ENCODE results near the gene CCNE1. TPM values are rescaled to one million over a fixed set of nuclear protein-coding genes. Genes with fewer than 3 reads are reported as not detected.
"Not testable (repeated sequence)": the region's sequence is repeated elsewhere in the genome, so short reads cannot be mapped to it uniquely, and the experiment has no call there.

Gene CCNE1
- total RNA-seq, 1 experiment from 2014 or later, result 3.0 TPM

DNA sequence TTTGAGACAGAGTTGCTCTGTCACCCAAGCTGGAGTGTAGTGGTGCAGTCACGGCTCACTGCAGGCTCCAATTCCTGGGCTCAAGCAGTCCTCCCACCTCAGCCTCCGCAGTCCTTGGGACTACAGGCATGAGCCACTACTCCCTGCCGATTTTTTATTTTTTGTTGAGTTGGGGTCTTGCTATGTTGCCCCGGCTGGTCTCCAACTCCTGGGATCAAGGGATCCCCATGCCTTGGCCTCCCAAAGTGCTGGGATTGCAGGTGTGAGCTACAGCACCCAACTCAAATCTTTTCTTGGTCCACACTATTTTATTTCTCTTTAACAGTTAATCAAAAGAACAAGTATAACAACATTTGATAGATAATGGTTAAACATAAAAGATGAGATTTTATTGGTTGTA is 7.5 kb downstream of the CCNE1 start:
- intact Hi-C loops (cut with micrococcal nuclease), result no loop called here
- CTCF ChIA-PET, result interaction anchor here (0.7 to 2.1 kb wide), 2 partner anchors 52 to 71 kb away, joined by 3 to 5 read pairs; no protein-coding TSS in a partner anchor

DNA sequence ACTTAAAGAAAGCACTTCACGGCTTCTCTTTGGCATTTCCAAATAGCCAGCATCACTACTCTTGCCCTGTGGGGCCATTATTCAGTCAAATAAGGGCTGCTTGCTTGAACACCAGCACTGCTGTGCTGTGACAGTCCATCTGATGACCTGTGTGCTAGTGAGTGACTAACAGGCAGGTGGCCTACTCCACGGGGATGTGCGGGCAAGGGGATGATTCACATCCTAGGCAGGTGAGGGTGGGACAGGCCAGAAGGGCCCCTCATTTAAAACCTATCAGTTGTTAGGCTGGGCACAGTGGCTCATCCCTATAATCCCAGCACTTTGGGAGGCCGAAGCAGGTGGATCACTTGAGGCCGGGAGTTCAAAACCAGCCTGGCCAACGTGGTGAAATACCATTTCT is 8.2 kb downstream of the CCNE1 start:
- CTCF ChIA-PET, result interaction anchor here (2.1 kb wide), 1 partner anchor 51 kb away, joined by 5 read pairs; no protein-coding TSS in a partner anchor
- no peaks in the 10 kb centered on the region for H3K27me3 Mint-ChIP-seq (ENCODE audit: insufficient read depth, unreplicated experiment)
- no peak for DNase-seq (ENCODE audit: unreplicated experiment)
- peaks cover 34% of the 10 kb centered on the region for H3K36me3 Mint-ChIP-seq (ENCODE audit: insufficient read depth, unreplicated experiment)
- intact Hi-C loops (cut with micrococcal nuclease), result no loop called here
- TF ChIP-seq, protein P1, sequence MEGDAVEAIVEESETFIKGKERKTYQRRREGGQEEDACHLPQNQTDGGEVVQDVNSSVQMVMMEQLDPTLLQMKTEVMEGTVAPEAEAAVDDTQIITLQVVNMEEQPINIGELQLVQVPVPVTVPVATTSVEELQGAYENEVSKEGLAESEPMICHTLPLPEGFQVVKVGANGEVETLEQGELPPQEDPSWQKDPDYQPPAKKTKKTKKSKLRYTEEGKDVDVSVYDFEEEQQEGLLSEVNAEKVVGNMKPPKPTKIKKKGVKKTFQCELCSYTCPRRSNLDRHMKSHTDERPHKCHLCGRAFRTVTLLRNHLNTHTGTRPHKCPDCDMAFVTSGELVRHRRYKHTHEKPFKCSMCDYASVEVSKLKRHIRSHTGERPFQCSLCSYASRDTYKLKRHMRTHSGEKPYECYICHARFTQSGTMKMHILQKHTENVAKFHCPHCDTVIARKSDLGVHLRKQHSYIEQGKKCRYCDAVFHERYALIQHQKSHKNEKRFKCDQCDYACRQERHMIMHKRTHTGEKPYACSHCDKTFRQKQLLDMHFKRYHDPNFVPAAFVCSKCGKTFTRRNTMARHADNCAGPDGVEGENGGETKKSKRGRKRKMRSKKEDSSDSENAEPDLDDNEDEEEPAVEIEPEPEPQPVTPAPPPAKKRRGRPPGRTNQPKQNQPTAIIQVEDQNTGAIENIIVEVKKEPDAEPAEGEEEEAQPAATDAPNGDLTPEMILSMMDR (IDR thresholded peaks at IDR 0.05; ENCODE audit: unreplicated experiment), result no peak
- no peak overlapping the region for H3K27ac Mint-ChIP-seq (ENCODE audit: low read depth, unreplicated experiment)
- no TSS peak for BruUV-seq (replicated peaks)
- no peaks in the 10 kb centered on the region for H3K4me1 Mint-ChIP-seq (ENCODE audit: insufficient read depth, unreplicated experiment)
- POLR2A ChIA-PET, result no interaction called here
- H3K9me3 Mint-ChIP-seq (ENCODE audit: unreplicated experiment), result no peaks in the 10 kb centered on the region
- H3K4me3 Mint-ChIP-seq (ENCODE audit: unreplicated experiment), result no peak overlapping the region

More for the DNA sequence above, 7.5 kb downstream of the CCNE1 start:
- no peak overlapping the region for H3K27ac Mint-ChIP-seq (ENCODE audit: low read depth, unreplicated experiment)
- no peaks in the 10 kb centered on the region for H3K27me3 Mint-ChIP-seq (ENCODE audit: insufficient read depth, unreplicated experiment)
- no peaks in the 10 kb centered on the region for H3K9me3 Mint-ChIP-seq (ENCODE audit: unreplicated experiment)
- DNase-seq (ENCODE audit: unreplicated experiment), result no peak
- BruUV-seq (replicated peaks), result no TSS peak
- H3K4me1 Mint-ChIP-seq (ENCODE audit: insufficient read depth, unreplicated experiment), result no peaks in the 10 kb centered on the region
- no peak overlapping the region for H3K4me3 Mint-ChIP-seq (ENCODE audit: unreplicated experiment)
- peaks cover 34% of the 10 kb centered on the region for H3K36me3 Mint-ChIP-seq (ENCODE audit: insufficient read depth, unreplicated experiment)
- POLR2A ChIA-PET, result no interaction called here
- TF ChIP-seq, protein P1 (IDR thresholded peaks at IDR 0.05; ENCODE audit: unreplicated experiment), result no peak

DNA sequence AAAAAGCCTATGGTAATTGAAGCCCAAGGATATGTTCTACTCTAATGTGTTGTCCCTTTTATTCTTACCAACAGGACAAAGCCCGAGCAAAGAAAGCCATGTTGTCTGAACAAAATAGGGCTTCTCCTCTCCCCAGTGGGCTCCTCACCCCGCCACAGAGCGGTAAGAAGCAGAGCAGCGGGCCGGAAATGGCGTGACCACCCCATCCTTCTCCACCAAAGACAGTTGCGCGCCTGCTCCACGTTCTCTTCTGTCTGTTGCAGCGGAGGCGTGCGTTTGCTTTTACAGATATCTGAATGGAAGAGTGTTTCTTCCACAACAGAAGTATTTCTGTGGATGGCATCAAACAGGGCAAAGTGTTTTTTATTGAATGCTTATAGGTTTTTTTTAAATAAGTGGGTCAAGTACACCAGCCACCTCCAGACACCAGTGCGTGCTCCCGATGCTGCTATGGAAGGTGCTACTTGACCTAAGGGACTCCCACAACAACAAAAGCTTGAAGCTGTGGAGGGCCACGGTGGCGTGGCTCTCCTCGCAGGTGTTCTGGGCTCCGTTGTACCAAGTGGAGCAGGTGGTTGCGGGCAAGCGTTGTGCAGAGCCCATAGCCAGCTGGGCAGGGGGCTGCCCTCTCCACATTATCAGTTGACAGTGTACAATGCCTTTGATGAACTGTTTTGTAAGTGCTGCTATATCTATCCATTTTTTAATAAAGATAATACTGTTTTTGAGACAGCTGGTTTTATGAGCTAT is 12.0 kb downstream of the CCNE1 start:
- Mint-ChIP-seq H3K4me3 (ENCODE audit: unreplicated experiment) (no peak overlapping the region), H3K4me1 (ENCODE audit: insufficient read depth, unreplicated experiment) (no peaks in the 10 kb centered on the region), H3K27me3 (ENCODE audit: insufficient read depth, unreplicated experiment) (no peaks in the 10 kb centered on the region), H3K36me3 (ENCODE audit: insufficient read depth, unreplicated experiment) (peaks cover 34% of the 10 kb centered on the region), H3K27ac (ENCODE audit: low read depth, unreplicated experiment) (no peak overlapping the region), H3K9me3 (ENCODE audit: unreplicated experiment) (no peaks in the 10 kb centered on the region)
- intact Hi-C loops (cut with micrococcal nuclease), result no loop called here
- no TSS peak for BruUV-seq (replicated peaks)
- CTCF ChIA-PET, result interaction anchor here (0.6 to 0.7 kb wide), 3 partner anchors 49 to 1442 kb away, joined by 3 to 4 read pairs (median 3); no protein-coding TSS in a partner anchor
- DNase-seq (ENCODE audit: unreplicated experiment), result no peak
- POLR2A ChIA-PET, result interaction anchor here (1.2 kb wide), 1 partner anchor 21 kb away, joined by 3 read pairs; no protein-coding TSS in a partner anchor
- TF ChIP-seq, protein P1 (IDR thresholded peaks at IDR 0.05; ENCODE audit: unreplicated experiment), result no peak

DNA sequence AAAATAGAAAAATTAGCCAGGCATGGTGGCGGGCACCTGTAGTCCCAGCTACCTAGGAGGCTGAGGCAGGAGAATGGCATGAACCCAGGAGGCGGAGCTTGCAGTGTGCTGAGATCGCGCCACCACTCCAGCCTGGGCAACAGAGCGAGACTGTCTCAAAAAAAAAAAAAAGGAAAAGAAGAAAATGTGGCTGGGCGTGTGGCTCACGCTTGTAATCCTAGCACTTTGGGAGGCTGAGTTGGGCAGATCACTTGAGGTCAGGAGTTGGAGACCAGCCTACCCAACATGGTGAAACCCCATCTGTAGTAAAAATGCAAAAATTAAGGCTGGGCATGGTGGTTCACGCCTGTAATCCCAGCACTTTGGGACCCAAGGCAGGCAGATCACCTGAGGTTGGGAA is 13.5 kb downstream of the CCNE1 start:
- H3K27ac Mint-ChIP-seq (ENCODE audit: low read depth, unreplicated experiment); POLR2A ChIA-PET; DNase-seq (ENCODE audit: unreplicated experiment); BruUV-seq (replicated peaks); H3K4me1 Mint-ChIP-seq (ENCODE audit: insufficient read depth, unreplicated experiment); H3K4me3 Mint-ChIP-seq (ENCODE audit: unreplicated experiment); intact Hi-C loops (cut with micrococcal nuclease); H3K9me3 Mint-ChIP-seq (ENCODE audit: unreplicated experiment); H3K27me3 Mint-ChIP-seq (ENCODE audit: insufficient read depth, unreplicated experiment); CTCF ChIA-PET: not testable (repeated sequence)
- peaks cover 22% of the 10 kb centered on the region for H3K36me3 Mint-ChIP-seq (ENCODE audit: insufficient read depth, unreplicated experiment)
